Panc1 (cell line): ENCODE data around the gene FLRT1. TPM values are rescaled to one million over a fixed set of nuclear protein-coding genes. Genes with fewer than 3 reads are reported as not detected.
A peak's percentile ranks its signal among the peaks of the same experiment; 100 is the strongest.

Experiments
- ATAC-seq: fragments of 200-7000 bp; cut with Tn5 transposase; 2 replicates; pipeline ENCODE4 v1.9.1; 2020; ENCODE audit warnings: mild to moderate bottlenecking, moderate library complexity
- BruUV-seq: library from RNA; stranded (reverse); fragments of 400-500 nt; replicated peaks from 2 replicates; lab custom pipeline; 2021; lab: Mats Ljungman, UMichigan
- CTCF ChIA-PET: fragments of 300-600 bp; sonication (Branson Sonifier 250); formaldehyde crosslinking; loops from one replicate; lab custom pipeline; 2022; ENCODE audit warnings: antibody characterized with exemption; lab: Charles Lee
- POLR2A ChIA-PET: fragments of 300-600 bp; sonication (Branson Sonifier 250); formaldehyde crosslinking; loops from one replicate; lab custom pipeline; 2022; ENCODE audit warnings: antibody characterized with exemption; lab: Charles Lee
- DNase-seq: peaks from one replicate; pipeline ENCODE4 v3.0.0-alpha.2; 2010; ENCODE audit warnings: low read depth, low spot score
- H3K27ac ChIP-seq: 2 replicates; pipeline ENCODE4 v1.5.1; 2011; ENCODE audit warnings: mild to moderate bottlenecking, low read length, inconsistent platforms
- H3K27me3 ChIP-seq: fragments of 200-500 bp; sonication (Bioruptor generic); 2 replicates; pipeline ENCODE4 v1.6.0; 2014; ENCODE audit warnings: low read length, inconsistent platforms; ENCODE audit not compliant: control insufficient read depth, insufficient read depth
- H3K36me3 ChIP-seq: fragments of 200-500 bp; sonication (Bioruptor generic); 2 replicates; pipeline ENCODE4 v1.5.1; 2014; ENCODE audit warnings: inconsistent platforms, mild to moderate bottlenecking, low read length, moderate library complexity; ENCODE audit not compliant: control insufficient read depth, insufficient read depth
- H3K4me1 ChIP-seq: 2 replicates; pipeline ENCODE4 v1.5.1; 2011; ENCODE audit warnings: inconsistent platforms, mild to moderate bottlenecking, low read length, moderate library complexity; ENCODE audit not compliant: control insufficient read depth, insufficient read depth
- H3K4me3 ChIP-seq, 2 experiments: 2 replicates each; pipeline ENCODE4 v1.5.1; 2011 to 2012; ENCODE audit warnings: low read depth in 2 of 2, low read length in 2 of 2, mild to moderate bottlenecking in 2 of 2, inconsistent platforms in 1 of 2, moderate library complexity in 1 of 2
- H3K9me3 ChIP-seq: fragments of 200-500 bp; sonication (Bioruptor generic); 2 replicates; pipeline ENCODE4 v1.5.1; 2014; ENCODE audit warnings: low read depth, mild to moderate bottlenecking, inconsistent platforms, low read length, moderate library complexity; ENCODE audit not compliant: control insufficient read depth, insufficient read depth
- CTCF ChIP-seq: fragments of 450-650 bp; IDR thresholded peaks from 2 replicates; pipeline ENCODE4 v1.5.1; 2017; ENCODE audit warnings: mild to moderate bottlenecking
- POLR2AphosphoS5 ChIP-seq: IDR thresholded peaks from 2 replicates; pipeline ENCODE4 v1.6.1; 2012; ENCODE audit warnings: mild to moderate bottlenecking, low read depth, low read length, moderate library complexity
- REST ChIP-seq, 2 experiments: IDR thresholded peaks; 2 replicates each; pipeline ENCODE4 v1.6.1; 2011 to 2012; ENCODE audit warnings: low read depth in 2 of 2, control low read depth in 1 of 2, low read length in 1 of 2, mild to moderate bottlenecking in 1 of 2, moderate library complexity in 1 of 2; ENCODE audit not compliant: insufficient read depth in 1 of 2
- SIN3A ChIP-seq: IDR thresholded peaks from 2 replicates; pipeline ENCODE4 v1.6.1; 2012; ENCODE audit warnings: low read depth, mild to moderate bottlenecking, low read length, moderate library complexity, borderline replicate concordance; ENCODE audit not compliant: insufficient read depth
- TCF7L2 ChIP-seq: IDR thresholded peaks from 2 replicates; pipeline ENCODE4 v1.6.1; 2011; ENCODE audit warnings: mild to moderate bottlenecking, low read depth, low read length, inconsistent platforms
- in situ Hi-C: cut with HindIII; loops from 2 replicates; pipeline ENCODE4 v1.10.0; 2016; ENCODE audit warnings: low sequenced_read_pairs, low pct_unique_long_range_greater_than_20kb
- intact Hi-C: fragments of 100-400 bp; cut with micrococcal nuclease; formaldehyde crosslinking; loops from one replicate; pipeline ENCODE4 v1.10.0; 2022; ENCODE audit not compliant: unreplicated experiment
- total RNA-seq: library from RNA; stranded (reverse); gene quantifications from one replicate; pipeline ENCODE4 v1.2.1, GENCODE V29; 2021; ENCODE audit not compliant: unreplicated experiment

Gene FLRT1
- total RNA-seq, 1 experiment from 2014 or later, result 0.51 TPM

DNA sequence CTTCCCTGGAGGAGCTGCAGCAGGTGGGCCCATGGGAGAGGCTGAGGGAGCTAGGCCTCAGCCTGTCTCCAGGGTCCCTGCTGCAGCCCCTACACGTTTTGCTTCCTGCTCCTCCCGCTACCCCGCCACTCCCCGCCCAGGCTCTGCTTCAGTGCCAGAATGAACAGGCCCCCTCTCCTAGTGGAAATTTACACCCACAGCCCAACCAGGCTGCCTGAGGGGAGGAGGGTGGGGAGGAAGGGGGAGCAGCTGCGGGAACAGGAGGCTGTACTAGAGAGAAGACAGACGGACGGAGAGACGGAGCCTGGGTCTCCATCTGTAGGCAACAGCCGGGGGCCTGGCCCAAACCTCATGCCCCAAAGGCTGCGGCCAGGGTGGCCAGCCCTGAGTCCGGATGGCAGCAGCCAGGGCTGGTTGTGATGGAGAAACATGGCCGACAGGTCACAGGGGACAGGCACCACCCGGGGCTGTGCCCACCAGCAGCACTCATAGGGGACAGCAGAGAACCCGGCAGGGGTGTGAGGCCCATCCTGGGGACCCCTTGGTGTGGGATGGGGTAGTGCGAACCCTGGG, 20.6 kb downstream of the FLRT1 start:
- H3K36me3 ChIP-seq, result no peaks in the 10 kb centered on the region
- peaks cover 6% of the 10 kb centered on the region; the same call in 1 of the 2 replicates for H3K4me1 ChIP-seq
- no peak for ATAC-seq
- no peaks in the 10 kb centered on the region for H3K9me3 ChIP-seq
- H3K27ac ChIP-seq, result no peak overlapping the region
- no peak for DNase-seq
- POLR2A ChIA-PET, result no interaction called here
- no TSS peak for BruUV-seq
- TF ChIP-seq CTCF, result no peak
- TF ChIP-seq POLR2AphosphoS5, result no peak
- no peak for TF ChIP-seq SIN3A
- no peak for TF ChIP-seq REST (IDR thresholded peaks at IDR 0.05; ENCODE audit: insufficient read depth in 1 of 2, low read depth in 2 of 2, low read length in 1 of 2)
- no peak overlapping the region for H3K4me3 ChIP-seq
- intact Hi-C loops (no loop called here), in situ Hi-C loops (no loop called here)
- H3K27me3 ChIP-seq, result no peaks in the 10 kb centered on the region
- CTCF ChIA-PET, result no interaction called here

- Histone ChIP-seq H3K27ac (no peak overlapping the region), H3K9me3 (no peaks in the 10 kb centered on the region), H3K4me3 (no peak overlapping the region), H3K27me3 (no peaks in the 10 kb centered on the region), H3K36me3 (no peaks in the 10 kb centered on the region), H3K4me1 (peaks cover 6% of the 10 kb centered on the region; the same call in 1 of the 2 replicates)
- TF ChIP-seq REST (IDR thresholded peaks at IDR 0.05; ENCODE audit: insufficient read depth in 1 of 2, low read depth in 2 of 2, low read length in 1 of 2) (no peak), SIN3A (no peak), TCF7L2 (no peak), POLR2AphosphoS5 (no peak), CTCF (no peak)
- ChIA-PET CTCF (no interaction called here), POLR2A (no interaction called here)
- intact Hi-C loops (no loop called here), in situ Hi-C loops (no loop called here)
- no TSS peak for BruUV-seq
- ATAC-seq, result peak; percentile 6; the same call in 1 of the 2 replicates
- no peak for DNase-seq
Observed at GRCh38 chr11:64056861-64057260, 21.1 kb downstream of the FLRT1 start.
